Measurements from ENCODE around the gene MAPKAPK3. TPM values are rescaled to one million over a fixed set of nuclear protein-coding genes. Genes with fewer than 3 reads are reported as not detected.

The MAPKAPK3 gene
- total and polyA plus RNA-seq, 10 donors, result 18.0 to 55.0 (median 42.2) TPM

DNA sequence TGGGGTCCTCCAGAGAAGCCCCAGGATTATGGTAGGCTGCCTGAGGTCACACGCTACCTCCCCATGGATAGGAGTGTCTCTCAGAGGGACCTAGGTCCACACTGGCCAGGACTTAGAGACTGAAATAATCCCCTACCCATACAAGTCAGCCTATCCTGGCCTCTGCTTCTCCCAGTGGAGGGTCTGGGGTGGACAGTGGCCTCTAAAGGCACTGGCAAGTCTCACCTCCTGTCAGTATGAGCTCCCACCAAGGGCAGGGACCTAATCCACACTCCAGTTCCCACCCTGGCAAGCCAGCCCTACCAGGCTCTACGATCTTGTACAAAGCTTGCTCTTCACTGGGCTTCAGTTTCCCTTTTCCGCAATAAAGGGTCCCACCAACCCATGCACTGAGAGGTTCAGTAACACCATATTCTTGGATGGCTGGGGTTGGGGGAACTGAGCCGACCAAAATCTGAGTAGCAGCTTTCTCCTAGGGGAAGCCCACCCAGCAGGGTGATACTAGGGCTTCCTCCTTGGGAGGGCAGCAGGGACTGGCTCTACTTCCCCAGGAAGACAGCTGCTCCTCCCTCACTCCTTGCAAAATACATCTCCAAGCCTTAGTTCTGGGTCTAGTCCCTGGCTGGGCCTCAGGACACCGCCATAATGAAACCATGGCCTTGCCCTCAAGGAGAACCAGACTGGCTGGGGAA lies 7.7 kb upstream of the MAPKAPK3 start:
- no peak for TF ChIP-seq POLR2A (IDR thresholded peaks at IDR 0.05)
- TF ChIP-seq, protein P1, sequence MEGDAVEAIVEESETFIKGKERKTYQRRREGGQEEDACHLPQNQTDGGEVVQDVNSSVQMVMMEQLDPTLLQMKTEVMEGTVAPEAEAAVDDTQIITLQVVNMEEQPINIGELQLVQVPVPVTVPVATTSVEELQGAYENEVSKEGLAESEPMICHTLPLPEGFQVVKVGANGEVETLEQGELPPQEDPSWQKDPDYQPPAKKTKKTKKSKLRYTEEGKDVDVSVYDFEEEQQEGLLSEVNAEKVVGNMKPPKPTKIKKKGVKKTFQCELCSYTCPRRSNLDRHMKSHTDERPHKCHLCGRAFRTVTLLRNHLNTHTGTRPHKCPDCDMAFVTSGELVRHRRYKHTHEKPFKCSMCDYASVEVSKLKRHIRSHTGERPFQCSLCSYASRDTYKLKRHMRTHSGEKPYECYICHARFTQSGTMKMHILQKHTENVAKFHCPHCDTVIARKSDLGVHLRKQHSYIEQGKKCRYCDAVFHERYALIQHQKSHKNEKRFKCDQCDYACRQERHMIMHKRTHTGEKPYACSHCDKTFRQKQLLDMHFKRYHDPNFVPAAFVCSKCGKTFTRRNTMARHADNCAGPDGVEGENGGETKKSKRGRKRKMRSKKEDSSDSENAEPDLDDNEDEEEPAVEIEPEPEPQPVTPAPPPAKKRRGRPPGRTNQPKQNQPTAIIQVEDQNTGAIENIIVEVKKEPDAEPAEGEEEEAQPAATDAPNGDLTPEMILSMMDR (IDR thresholded peaks at IDR 0.05 in 8 of 11, conservative IDR thresholded peaks at IDR 0.05 in 3 of 11), result no peak
- no peak for TF ChIP-seq POLR2AphosphoS5 (IDR thresholded peaks at IDR 0.05)
- Histone ChIP-seq H3K27ac (peak overlapping the region in 7 of 8 donors; percentile 22 to 93 (median 87)), H3K4me1 (peaks cover 41 to 97% (median 93%) of the 10 kb centered on the region in 6 donors), H3K36me3 (peaks cover 0 to 45% (median 30%) of the 10 kb centered on the region in 6 donors), H3K27me3 (replicated peaks in 1 of 7) (no peaks in the 10 kb centered on the region), H3K4me3 (peak overlapping the region in 7 of 8 donors; percentile 63 to 85 (median 70)), H3K9me3 (no peaks in the 10 kb centered on the region)
- DNase-seq, result no peak
- WGBS, 5 donors, result 44 to 71% (median 64%) methylated on average over 4 to 5 of the region's 5 CpGs
- intact Hi-C loops (cut with DNase I; ENCODE audit: low total_unique reads), result no loop called here

DNA sequence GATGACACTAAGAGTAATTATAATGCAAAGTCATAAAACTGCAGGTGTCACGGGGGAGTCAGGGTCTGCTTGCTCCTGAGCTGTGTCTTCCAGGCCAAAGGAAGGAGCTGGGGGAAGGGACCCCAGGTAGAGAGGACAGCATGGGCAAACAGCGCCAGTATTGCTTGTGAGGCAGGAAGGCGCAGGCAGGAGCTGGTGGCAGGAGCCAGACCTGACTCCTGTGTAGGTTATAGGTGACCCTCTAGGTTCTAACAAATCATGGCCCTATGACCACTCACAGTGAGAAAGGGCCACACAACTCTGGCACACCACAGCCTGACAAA lies 7.2 kb upstream of the MAPKAPK3 start:
- Histone ChIP-seq H3K27ac (peak overlapping the region in 6 of 8 donors; percentile 29 to 93 (median 89)), H3K27me3 (replicated peaks in 1 of 7) (no peaks in the 10 kb centered on the region), H3K36me3 (peaks cover 0 to 40% (median 28%) of the 10 kb centered on the region in 6 donors), H3K9me3 (no peaks in the 10 kb centered on the region), H3K4me1 (peaks cover 37 to 95% (median 88%) of the 10 kb centered on the region in 6 donors), H3K4me3 (peak overlapping the region in 7 of 8 donors; percentile 63 to 85 (median 70))
- intact Hi-C loops (cut with DNase I; ENCODE audit: low total_unique reads), result no loop called here
- DNase-seq, result no peak
- TF ChIP-seq, protein P1 (IDR thresholded peaks at IDR 0.05 in 8 of 11, conservative IDR thresholded peaks at IDR 0.05 in 3 of 11), result no peak
- TF ChIP-seq POLR2AphosphoS5 (IDR thresholded peaks at IDR 0.05) (no peak), POLR2A (IDR thresholded peaks at IDR 0.05) (no peak)
- 62 to 84% (median 74%) methylated on average over 3 of the region's 3 CpGs for WGBS, 5 donors

DNA sequence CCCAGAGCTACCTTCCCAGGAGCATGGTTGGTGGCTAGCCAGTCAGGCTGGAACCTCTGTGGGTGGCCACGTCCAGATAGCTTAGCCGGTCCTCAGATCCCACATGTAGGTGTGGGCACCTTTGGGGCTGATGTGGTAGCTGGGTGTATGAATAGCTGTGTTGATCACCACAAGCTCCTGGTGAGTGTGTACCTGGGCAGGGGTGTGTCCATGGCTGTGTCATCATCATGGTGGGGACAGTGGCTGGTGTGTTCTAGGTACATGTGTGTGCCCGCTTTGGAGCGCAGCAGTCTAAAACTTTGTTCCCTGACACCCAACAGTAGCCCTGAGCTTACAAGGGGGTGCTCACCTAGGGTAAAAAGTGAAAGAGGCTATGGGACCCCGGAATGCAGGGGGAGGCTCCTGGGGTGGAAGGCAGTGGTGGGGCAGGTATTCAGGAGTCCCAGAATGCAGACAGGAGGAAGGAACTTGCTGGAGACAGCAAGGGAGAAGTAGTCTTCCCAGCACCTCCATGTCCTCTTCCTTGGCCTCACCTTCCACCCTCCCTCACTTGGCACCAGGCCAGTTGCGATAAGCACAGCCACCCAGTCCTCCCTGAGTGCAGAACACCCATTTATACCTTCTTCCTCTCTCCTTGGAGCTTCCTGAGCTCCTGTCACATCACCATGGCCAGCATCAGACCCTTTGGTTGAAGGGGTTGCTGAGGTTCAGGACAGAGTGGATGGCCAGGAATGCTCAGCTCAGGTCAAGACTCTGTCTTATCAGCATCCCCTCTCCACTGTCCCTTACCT lies 6.6 kb upstream of the MAPKAPK3 start:
- Histone ChIP-seq H3K27ac (peak overlapping the region in 6 of 8 donors; percentile 87 to 93 (median 91)), H3K9me3 (no peaks in the 10 kb centered on the region), H3K27me3 (replicated peaks in 1 of 7) (no peaks in the 10 kb centered on the region), H3K4me3 (peak overlapping the region; percentile 63 to 85 (median 71)), H3K4me1 (peaks cover 31 to 88% (median 81%) of the 10 kb centered on the region in 6 donors), H3K36me3 (peaks cover 0 to 33% (median 27%) of the 10 kb centered on the region in 6 donors)
- TF ChIP-seq POLR2A (IDR thresholded peaks at IDR 0.05) (no peak), POLR2AphosphoS5 (IDR thresholded peaks at IDR 0.05) (no peak)
- TF ChIP-seq, protein P1 (IDR thresholded peaks at IDR 0.05 in 8 of 11, conservative IDR thresholded peaks at IDR 0.05 in 3 of 11), result no peak
- intact Hi-C loops (cut with DNase I; ENCODE audit: low total_unique reads), result no loop called here
- no peak for DNase-seq
- WGBS, 5 donors, result 61 to 81% (median 65%) methylated on average over 6 of the region's 6 CpGs

DNA sequence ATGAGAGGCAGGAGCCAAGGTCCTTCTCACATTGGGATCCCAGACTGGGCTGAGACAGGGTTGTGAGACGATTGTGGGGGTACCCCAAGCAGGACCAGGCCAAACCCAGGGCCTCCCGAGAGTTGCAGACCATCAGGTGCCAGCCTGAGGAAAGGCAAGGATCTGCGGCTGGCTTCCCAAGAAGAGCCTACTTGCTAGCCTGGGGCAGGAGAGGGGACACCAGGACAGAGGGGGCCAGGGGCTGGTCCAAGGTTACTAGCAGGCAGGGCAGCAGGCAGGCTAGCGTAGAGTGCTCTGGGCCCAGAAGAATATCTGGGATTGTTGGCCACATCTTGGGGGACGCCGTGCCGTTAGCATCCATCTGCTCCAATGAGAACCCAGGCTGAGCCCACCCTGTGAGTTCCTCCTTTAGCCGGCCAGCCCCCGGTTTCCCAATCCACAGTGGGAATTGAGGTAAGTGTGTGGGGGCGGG lies 5.9 kb upstream of the MAPKAPK3 start:
- peak overlapping the region; percentile 63 to 85 (median 71) for H3K4me3 ChIP-seq
- peak overlapping the region; percentile 82 to 93 (median 90) for H3K27ac ChIP-seq
- H3K9me3 ChIP-seq, result no peaks in the 10 kb centered on the region
- 5 to 11% (median 8%) methylated on average over 7 to 10 of the region's 10 CpGs for WGBS, 5 donors
- peak; percentile 84 for DNase-seq
- peaks cover 28 to 88% (median 80%) of the 10 kb centered on the region in 6 donors for H3K4me1 ChIP-seq
- peaks cover 0 to 28% (median 23%) of the 10 kb centered on the region in 6 donors for H3K36me3 ChIP-seq
- TF ChIP-seq, protein P1 (IDR thresholded peaks at IDR 0.05 in 8 of 11, conservative IDR thresholded peaks at IDR 0.05 in 3 of 11), result no peak
- no peak for TF ChIP-seq POLR2A (IDR thresholded peaks at IDR 0.05)
- no peak for TF ChIP-seq POLR2AphosphoS5 (IDR thresholded peaks at IDR 0.05)
- intact Hi-C loops (cut with DNase I; ENCODE audit: low total_unique reads), result no loop called here
- H3K27me3 ChIP-seq (replicated peaks in 1 of 7), result no peaks in the 10 kb centered on the region

All from spleen (tissue), 11 donors.